Activated T-cell treated with anti-CD3 and anti-CD28 coated beads for 4 hours (primary cell): ENCODE results near the gene ADGRL2.
"Not testable (repeated sequence)": the region's sequence is repeated elsewhere in the genome, so short reads cannot be mapped to it uniquely, and the experiment has no call there.

Experiments used
- DNase-seq: peaks from one replicate; pipeline ENCODE4 v3.0.0-alpha.2; 2020

Gene ADGRL2

DNA sequence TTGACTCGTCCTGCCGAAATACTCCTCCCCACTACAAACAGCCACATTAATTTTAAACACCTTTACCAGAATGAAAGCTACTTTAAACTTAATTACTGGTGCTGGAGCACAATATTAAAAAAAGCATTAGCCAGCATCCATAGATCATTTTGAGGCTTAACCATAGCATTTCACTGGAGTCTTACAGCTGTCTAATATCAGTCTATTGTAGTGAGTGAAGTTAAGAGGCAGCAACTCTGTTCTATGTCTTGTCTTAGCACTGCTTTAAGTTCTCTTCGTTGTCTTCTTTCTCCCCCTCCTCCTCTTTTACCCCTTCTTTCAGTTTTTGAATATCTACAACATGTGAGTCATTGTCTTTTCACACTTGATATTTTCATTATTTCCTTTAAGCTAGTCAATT is 49.3 kb downstream of the ADGRL2 start:
- DNase-seq = no peak

DNA sequence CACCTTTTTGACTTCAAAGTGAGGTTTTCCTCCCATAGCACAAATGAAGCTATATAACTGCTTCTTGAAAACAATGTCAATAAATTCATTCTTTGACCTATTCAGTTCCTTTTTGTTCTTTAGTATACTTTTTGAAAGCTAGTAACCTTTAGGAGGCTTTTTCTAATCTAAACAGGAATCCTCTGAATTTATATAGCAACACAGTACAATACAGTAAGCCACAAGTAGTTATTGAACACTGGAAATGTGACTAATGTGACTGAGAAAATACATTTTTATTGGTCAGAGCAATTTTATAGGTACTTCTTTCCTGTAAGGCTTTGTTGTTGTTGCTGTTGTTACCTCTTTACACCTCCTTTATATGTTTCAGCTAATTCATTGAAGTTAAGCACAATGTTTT is 49.8 kb downstream of the ADGRL2 start:
- no peak for DNase-seq

DNA sequence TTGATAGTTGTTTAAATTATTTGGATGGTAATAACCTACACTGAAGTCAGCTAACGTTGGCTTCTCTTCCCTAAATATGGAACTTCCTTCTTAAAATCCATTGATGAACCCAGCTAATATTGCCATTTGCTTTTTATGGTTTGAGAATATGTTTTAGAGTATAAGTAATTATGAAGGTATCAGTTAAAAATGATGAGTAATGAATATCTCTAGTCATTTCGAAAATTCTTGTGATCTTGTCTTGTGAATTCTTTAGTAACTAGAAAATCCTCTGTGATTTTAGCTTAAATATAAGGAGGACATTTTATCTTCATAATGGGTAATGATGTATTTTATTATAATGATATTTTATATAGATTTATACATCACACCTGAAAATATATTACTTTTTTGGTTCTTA is 50.5 kb downstream of the ADGRL2 start:
- no peak for DNase-seq

DNA sequence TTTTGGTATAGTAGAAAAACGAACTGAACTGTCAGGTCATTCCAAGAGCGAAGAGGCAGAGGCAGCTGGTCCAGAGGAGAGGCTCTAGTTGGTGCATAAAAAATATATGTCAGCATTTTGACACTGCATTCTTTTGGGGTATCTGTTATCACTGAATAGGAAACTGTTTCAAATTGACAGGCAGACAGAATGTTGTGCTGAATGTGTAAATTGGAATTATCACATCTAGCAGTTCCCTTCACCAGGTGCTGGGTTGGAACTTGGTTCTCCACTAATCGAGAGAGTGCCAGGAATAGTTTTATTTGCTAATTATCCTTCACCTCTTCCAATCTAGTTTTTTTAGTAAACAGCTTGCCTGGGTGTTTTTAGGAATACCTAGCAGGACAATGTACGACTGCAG is 52.2 kb downstream of the ADGRL2 start:
- DNase-seq = no peak

GRCh38 chr1:81867235-81867634 is 66.5 kb downstream of the ADGRL2 start:
- no peak for DNase-seq

GRCh38 chr1:81869307-81869706 is 68.6 kb downstream of the ADGRL2 start:
- DNase-seq = no peak

- DNase-seq = not testable (repeated sequence)
These were observed 70.4 kb downstream of the ADGRL2 start for GRCh38 chr1:81871091-81871490.

GRCh38 chr1:81873946-81874345 is 73.2 kb downstream of the ADGRL2 start:
- no peak for DNase-seq

- no peak for DNase-seq
These were observed 73.7 kb downstream of the ADGRL2 start for GRCh38 chr1:81874461-81874860.

GRCh38 chr1:81874940-81875339 is 74.2 kb downstream of the ADGRL2 start:
- no peak for DNase-seq

GRCh38 chr1:81876901-81877733 is 76.4 kb downstream of the ADGRL2 start:
- no peak for DNase-seq

DNA sequence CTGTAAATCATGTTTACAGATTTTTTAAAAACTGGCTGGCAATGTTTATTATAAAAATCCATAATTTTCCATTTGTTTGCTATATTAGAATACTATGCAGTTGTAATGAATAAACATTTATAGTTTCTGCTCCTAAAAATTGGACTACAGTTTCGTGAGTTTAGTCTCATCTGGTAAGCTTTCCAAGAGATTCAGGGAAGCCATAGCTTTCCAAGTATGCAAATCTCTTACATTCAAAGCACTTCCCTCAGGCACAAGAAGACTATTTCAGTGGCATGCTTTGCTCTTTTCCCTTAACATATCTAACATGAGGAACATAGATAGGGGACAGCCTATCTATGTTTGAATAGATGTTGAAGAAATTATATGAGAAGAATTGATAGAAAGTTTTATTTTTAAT is 77.2 kb downstream of the ADGRL2 start:
- no peak for DNase-seq

DNA sequence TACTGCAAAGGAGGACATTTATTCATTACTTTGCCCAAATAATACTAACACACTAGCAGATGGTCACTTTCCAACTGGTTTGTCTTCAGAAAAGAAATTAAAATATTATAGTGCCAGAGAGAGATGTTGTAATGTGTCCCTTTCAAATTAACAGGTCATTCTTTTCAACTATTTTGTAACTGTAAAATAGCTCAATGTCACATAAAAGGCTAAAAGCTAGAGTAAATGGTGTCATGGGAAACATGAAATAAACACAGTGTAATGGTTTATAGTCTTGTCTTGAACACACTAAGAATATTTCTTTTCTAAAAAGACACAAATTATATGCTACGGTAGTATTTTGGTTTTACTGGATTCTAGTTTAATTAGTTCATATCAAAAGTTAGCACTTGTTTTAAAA is 77.8 kb downstream of the ADGRL2 start:
- no peak for DNase-seq

GRCh38 chr1:81880781-81881180 is 80.0 kb downstream of the ADGRL2 start:
- no peak for DNase-seq

GRCh38 chr1:81885291-81885690 is 84.6 kb downstream of the ADGRL2 start:
- DNase-seq = no peak

GRCh38 chr1:81886292-81886691 is 85.6 kb downstream of the ADGRL2 start:
- DNase-seq = not testable (repeated sequence)

GRCh38 chr1:81887421-81888144 is 86.8 kb downstream of the ADGRL2 start:
- no peak for DNase-seq

DNA sequence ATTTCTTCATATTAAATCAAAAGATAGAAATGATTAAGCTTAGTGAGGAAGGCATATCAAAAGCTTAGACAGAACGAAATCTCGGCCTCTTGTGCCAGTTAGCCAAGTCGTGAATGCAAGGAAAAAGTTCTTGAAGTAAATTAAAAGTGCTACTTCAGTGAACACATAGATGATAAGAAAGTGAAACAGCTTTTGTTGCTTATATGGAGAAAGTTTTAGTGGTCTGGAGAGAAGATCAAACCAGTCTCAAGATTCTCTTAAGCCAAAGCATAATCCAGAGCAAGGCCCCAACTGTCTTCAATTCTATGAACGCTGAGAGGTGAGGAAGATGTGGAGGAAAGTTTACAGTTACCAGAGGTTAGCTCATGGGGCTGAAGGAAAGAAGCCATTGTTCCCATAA is 88.4 kb downstream of the ADGRL2 start:
- no peak for DNase-seq

DNA sequence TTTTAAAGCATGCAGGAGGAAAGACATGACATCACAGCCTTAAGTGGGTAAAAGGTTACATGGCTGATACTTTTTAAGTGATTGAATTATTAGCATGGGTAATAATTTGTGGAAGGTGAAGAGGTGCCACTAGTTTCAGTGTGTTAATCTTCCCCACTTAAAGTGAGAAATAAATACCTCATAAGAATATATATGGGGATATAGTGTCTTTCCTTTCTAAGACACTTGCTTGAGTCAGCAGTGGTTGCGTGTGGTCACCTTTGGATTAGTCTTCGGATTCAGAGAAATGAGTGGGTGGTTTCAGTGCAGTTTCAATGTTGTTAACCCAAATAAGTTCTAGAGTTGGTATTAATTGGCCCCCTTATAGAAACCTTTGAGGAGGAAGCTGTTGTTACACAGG is 94.1 kb downstream of the ADGRL2 start:
- DNase-seq = no peak

- DNase-seq = no peak
These were observed 98.6 kb downstream of the ADGRL2 start for GRCh38 chr1:81899214-81899821.

DNA sequence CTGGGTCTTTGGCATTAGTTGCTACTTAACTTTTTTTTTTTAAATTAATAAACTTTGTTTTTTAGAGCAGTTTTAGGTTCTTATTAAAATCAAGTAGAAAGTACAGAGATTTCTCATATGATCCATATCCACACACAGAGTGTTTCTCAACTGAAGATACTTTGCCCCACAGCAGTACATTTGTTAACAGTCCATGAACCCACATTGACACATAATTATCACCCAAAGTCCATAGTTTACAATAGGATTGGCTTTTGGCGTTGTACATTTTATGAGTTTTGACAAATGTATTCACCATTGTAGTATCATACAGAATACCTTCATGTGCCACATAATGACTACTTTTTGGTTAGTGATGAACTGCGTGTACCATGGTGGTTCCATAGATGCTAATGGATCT is 106.8 kb downstream of the ADGRL2 start:
- no peak for DNase-seq

DNA sequence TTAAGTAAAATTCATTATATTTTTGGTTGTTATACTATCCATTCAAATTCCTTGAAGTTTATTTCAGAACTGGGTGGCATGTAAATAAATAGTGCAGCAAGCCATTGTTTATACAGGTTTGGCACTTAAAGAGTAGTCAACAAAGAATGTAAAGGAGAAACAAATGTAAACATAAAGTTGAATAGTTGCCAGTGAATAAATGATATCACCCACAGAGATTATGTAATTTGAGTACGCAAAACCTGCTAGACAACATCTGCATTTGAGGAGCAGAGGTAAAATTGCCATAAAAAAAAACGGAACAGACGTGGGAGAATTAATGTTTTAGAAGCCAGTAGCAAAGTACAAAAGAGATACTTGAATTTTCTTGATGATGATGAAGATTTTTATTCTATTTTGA is 111.6 kb downstream of the ADGRL2 start:
- DNase-seq = no peak

- no peak for DNase-seq
These were observed 115.2 kb downstream of the ADGRL2 start for GRCh38 chr1:81915937-81916336.

DNA sequence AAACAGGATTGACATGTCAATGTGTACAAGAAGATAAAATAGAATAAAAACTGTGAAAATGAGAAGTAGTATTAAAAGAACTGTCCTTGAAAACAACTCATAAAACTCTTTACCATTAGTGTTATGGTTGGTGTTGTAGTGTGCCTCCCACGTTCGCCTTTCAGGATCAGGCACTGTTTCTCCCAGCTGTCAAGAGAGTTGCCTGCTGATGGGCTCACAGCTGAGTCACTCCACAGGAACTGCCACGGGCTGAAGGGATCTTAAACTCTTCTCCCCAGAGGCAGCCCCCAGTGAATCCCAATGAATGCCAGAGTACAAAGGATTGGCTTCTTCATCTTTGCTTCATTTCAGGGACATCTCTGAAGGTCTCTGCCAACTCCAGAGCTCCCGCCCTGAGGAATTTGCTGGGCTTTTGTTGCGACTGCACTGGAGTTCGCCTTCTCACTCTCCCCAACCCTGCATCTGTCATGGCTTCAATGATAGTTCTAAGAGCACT is 119.6 kb downstream of the ADGRL2 start:
- no peak for DNase-seq
